Suppressor macrophage treated with lipopolysaccharide for 4 hours (primary cell): ENCODE data around the gene DCN.

Experiments used
- DNase-seq: peaks from one replicate; pipeline ENCODE4 v3.0.0-alpha.2; 2020

The DCN gene

GRCh38 chr12:91099341-91099740 is 83.3 kb downstream of the DCN start:
- no peak for DNase-seq

GRCh38 chr12:91098941-91099340 is 83.7 kb downstream of the DCN start:
- no peak for DNase-seq

GRCh38 chr12:91098461-91098860 is 84.2 kb downstream of the DCN start:
- DNase-seq, result no peak

DNA sequence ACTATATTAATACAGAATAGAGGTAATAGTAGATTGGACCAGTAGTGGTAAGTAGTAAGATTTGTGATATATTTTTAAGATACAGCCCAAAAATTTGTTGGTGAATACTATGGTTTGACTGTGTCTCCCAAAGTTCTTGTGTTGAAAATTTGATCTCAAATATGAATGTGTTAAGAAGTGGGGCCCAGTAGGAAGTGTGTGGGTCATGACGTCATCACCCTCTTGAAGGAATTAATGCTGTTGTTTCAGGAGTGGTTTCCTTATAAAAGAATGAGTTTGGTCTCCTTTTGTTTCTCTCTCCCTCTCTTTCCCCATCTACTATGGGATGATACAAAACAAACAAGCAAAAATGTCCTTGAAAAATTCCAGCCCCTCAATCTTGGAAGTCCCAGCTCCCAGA is 87.7 kb downstream of the DCN start:
- no peak for DNase-seq

GRCh38 chr12:91094032-91094662 is 88.5 kb downstream of the DCN start:
- DNase-seq, result no peak

- DNase-seq, result no peak
These were observed 89.3 kb downstream of the DCN start for GRCh38 chr12:91093341-91093740.

- DNase-seq, result no peak
These were observed 90.5 kb downstream of the DCN start for GRCh38 chr12:91091916-91092715.
